Heart right ventricle (tissue), 16 donors: Measurements from ENCODE around the gene NUAK2. TPM values are rescaled to one million over a fixed set of nuclear protein-coding genes. Genes with fewer than 3 reads are reported as not detected.
A peak's percentile ranks its signal among the peaks of the same experiment; 100 is the strongest.

Experiments used
- ATAC-seq, 8 donors: fragments of 200-7000 bp; cut with Tn5 transposase; one replicate each; pipeline ENCODE4 v1.9.1; 2020; ENCODE audit warnings: mild to moderate bottlenecking in 8 of 8, moderate library complexity in 8 of 8, moderate number of reproducible peaks in 1 of 8
- DNase-seq, 2 donors: peaks; one replicate each; pipeline ENCODE4 v3.0.0-alpha.2; 2020
- H3K27ac ChIP-seq, 10 donors: fragments of 200-600 bp; sonication (generic) in 2 of 10; one replicate each; pipeline versions ENCODE4 v1.5.0 to v1.8.0; 2020 to 2022; ENCODE audit warnings: mild to moderate bottlenecking in 3 of 10
- H3K27me3 ChIP-seq, 7 donors: fragments of 200-600 bp; one replicate each; pipeline ENCODE4 v1.8.0; 2021 to 2022; ENCODE audit warnings: mild to moderate bottlenecking in 2 of 7
- H3K36me3 ChIP-seq, 9 donors: fragments of 200-600 bp; sonication (generic) in 1 of 9; one replicate each; pipeline versions ENCODE4 v1.5.0 to v1.8.0; 2020 to 2022; ENCODE audit warnings: mild to moderate bottlenecking in 2 of 9
- H3K4me1 ChIP-seq, 9 donors: fragments of 200-600 bp; sonication (generic) in 1 of 9; one replicate each; pipeline versions ENCODE4 v1.5.0 to v1.8.0; 2020 to 2022; ENCODE audit warnings: mild to moderate bottlenecking in 4 of 9
- H3K4me3 ChIP-seq, 10 donors: fragments of 200-600 bp; sonication (generic) in 2 of 10; one replicate each; pipeline versions ENCODE4 v1.5.0 to v1.8.0; 2020 to 2022; ENCODE audit warnings: mild to moderate bottlenecking in 7 of 10, moderate library complexity in 2 of 10
- H3K9me3 ChIP-seq, 11 donors: fragments of 200-600 bp in 10 of 11; sonication (generic) in 2 of 11; one replicate each; pipeline versions ENCODE4 v1.5.0 to v1.8.0; 2013 to 2022; ENCODE audit warnings: mild to moderate bottlenecking in 2 of 11, control low read depth in 1 of 11, moderate library complexity in 1 of 11
- WGBS, 2 donors: extraction: QIAGEN DNeasy Blood & Tissue Kit; methylation state at CpG; one replicate each; pipeline ENCODE4 v1.1.7; 2013; ENCODE audit warnings: inconsistent platforms in 1 of 2; 5-methylcytosine and 5-hydroxymethylcytosine counted together
- intact Hi-C, 10 donors: fragments of 100-400 bp; cut with DNase I; formaldehyde crosslinking; loops; one replicate each; pipeline versions ENCODE4 v1.11.1 to v1.14.2; 2022
- polyA plus RNA-seq, 2 donors: library from polyadenylated mRNA; stranded (reverse); fragments of 200-250 nt; gene quantifications; one replicate each; pipeline ENCODE4 v1.2.3, GENCODE V29; 2013
- total RNA-seq, 10 donors: library from RNA; stranded (reverse); fragmentation: NEBNext Ultra II Directional in 3 of 10; extraction: Animal tissue kit (Norgen Biotek cat#: 25700) in 3 of 10; gene quantifications; one replicate each; pipeline versions ENCODE4 v1.2.1 to v1.2.4, GENCODE V29; 2021 to 2023
- TF ChIP-seq, protein P1 (sequence below), 9 donors: fragments of 200-600 bp; sonication (generic) in 2 of 9; IDR thresholded peaks; one replicate each; pipeline versions ENCODE4 v1.5.0 to v1.8.0; 2021 to 2022; ENCODE audit warnings: antibody characterized with exemption in 9 of 9, mild to moderate bottlenecking in 5 of 9, moderate library complexity in 1 of 9
- donor health status: Arrhythmogenic right ventricular cardiomyopathy.
- donor health status: ischemic (EF 13 %, LVEDD 7.1; RV severe dilation, severe dysfunction).
- donor health status: healthy with polysubstance abuse.
- donor health status: DM: no; HTN: yes; CAD: no.
- donor health status: DM: no; HTN: no; CAD: no.
- donor health status: ischemic (EF 25% LVEDD 6.9; RV normal size, moderate dysfunction).
- donor health status: ischemic (EF 25% LVEDD 5.7; RV mildly dilated, moderate dysfunction).
- donor health status: healthy.
- donor health status: DM: yes; HTN: yes; CAD: no.
- donor health status: Ischemic cardiomyopathy.
- donor health status: ischemic (EF 35%, LVEDD 5.7; RV mildly dilated, moderate dysfunction).
- donor health status: nonischemic (EF 11% LVEDD 7.7; RV severe dilation, severe dysfunction).
- donor health status: DM: yes; HTN: yes; CAD: no.
- donor health status: PGD.
- donor health status: ischemic (EF 29% LVEDD 5.4; RV normal size, mild dysfunction).
- donor health status: nonischemic (EF 23%, LVEDD 6.1; RV moderate dilation, normal function).

NUAK2 gene
- total and polyA plus RNA-seq, 12 donors, result 0.25 to 3.1 (median 0.50) TPM

DNA sequence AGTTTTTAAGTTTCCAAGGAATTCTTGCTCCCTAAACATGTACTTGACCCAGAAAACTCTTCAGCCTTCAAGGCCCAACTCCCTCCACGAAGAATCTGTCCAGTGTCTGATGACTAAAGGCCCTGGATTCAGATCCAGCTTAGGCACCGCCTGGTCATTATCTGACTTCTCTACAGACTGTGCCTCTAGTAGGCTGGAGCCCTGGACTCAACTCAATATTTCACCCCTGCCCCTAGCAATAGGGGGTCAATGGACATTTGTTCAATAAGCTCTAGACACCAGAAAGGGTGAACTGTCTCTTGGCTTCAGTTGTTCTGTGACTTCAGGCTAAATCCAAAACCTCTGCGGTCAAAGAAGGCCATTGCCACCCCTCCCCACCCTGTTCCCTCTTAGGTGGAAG is 34.5 kb downstream of the NUAK2 start:
- 93 to 95% methylated on average over 3 of the region's 3 CpGs for WGBS, 2 donors
- ATAC-seq, result no peak
- no peak overlapping the region for H3K4me3 ChIP-seq
- H3K9me3 ChIP-seq, result no peaks in the 10 kb centered on the region
- TF ChIP-seq, protein P1, sequence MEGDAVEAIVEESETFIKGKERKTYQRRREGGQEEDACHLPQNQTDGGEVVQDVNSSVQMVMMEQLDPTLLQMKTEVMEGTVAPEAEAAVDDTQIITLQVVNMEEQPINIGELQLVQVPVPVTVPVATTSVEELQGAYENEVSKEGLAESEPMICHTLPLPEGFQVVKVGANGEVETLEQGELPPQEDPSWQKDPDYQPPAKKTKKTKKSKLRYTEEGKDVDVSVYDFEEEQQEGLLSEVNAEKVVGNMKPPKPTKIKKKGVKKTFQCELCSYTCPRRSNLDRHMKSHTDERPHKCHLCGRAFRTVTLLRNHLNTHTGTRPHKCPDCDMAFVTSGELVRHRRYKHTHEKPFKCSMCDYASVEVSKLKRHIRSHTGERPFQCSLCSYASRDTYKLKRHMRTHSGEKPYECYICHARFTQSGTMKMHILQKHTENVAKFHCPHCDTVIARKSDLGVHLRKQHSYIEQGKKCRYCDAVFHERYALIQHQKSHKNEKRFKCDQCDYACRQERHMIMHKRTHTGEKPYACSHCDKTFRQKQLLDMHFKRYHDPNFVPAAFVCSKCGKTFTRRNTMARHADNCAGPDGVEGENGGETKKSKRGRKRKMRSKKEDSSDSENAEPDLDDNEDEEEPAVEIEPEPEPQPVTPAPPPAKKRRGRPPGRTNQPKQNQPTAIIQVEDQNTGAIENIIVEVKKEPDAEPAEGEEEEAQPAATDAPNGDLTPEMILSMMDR (IDR thresholded peaks at IDR 0.05), result no peak
- DNase-seq, result no peak
- peaks cover 5 to 62% (median 22%) of the 10 kb centered on the region in 9 donors for H3K4me1 ChIP-seq
- no peaks in the 10 kb centered on the region for H3K27me3 ChIP-seq
- H3K36me3 ChIP-seq, result no peaks in the 10 kb centered on the region
- peak overlapping the region in 2 of 10 donors; percentile 38 to 87 for H3K27ac ChIP-seq
- intact Hi-C loops, result no loop called here

DNA sequence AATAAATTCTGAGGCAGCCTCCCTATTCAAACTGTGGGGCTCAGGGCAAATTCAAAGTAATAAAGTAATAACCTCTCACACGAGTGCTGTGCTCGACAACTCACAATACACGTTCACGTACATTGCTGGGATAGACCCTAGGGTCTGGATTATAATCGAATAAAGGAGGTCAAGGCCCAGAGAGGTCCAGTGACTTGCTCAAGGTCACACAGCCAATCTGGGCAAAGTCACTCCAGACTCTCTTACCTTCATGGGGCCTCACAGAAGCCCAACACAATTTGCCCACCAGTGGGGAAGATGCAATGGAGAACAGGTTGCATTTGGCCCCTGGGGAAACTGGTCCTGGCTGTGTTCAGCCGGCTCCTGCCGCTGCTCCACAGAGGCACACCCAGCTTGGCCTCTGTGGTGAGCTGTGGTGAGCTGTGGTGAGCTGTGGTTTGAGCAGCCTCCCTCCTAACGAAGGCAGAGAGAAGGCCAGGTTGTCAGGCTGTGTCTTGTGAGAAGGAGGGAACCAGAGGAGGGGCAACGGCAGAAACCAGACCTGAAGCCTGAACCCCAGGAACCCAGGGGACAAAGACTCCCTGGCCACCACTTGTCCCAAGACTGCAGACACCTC is 35.1 kb downstream of the NUAK2 start:
- no peaks in the 10 kb centered on the region for H3K9me3 ChIP-seq
- TF ChIP-seq, protein P1 (IDR thresholded peaks at IDR 0.05), result no peak
- intact Hi-C loops, result no loop called here
- no peaks in the 10 kb centered on the region for H3K36me3 ChIP-seq
- no peaks in the 10 kb centered on the region for H3K27me3 ChIP-seq
- peaks cover 5 to 62% (median 22%) of the 10 kb centered on the region in 9 donors for H3K4me1 ChIP-seq
- no peak for ATAC-seq
- peak overlapping the region in 1 of 10 donors; percentile 87 for H3K27ac ChIP-seq
- 92 to 96% methylated on average over 9 of the region's 9 CpGs for WGBS, 2 donors
- DNase-seq, result no peak
- H3K4me3 ChIP-seq, result peak overlapping the region in 1 of 10 donors; percentile 8

DNA sequence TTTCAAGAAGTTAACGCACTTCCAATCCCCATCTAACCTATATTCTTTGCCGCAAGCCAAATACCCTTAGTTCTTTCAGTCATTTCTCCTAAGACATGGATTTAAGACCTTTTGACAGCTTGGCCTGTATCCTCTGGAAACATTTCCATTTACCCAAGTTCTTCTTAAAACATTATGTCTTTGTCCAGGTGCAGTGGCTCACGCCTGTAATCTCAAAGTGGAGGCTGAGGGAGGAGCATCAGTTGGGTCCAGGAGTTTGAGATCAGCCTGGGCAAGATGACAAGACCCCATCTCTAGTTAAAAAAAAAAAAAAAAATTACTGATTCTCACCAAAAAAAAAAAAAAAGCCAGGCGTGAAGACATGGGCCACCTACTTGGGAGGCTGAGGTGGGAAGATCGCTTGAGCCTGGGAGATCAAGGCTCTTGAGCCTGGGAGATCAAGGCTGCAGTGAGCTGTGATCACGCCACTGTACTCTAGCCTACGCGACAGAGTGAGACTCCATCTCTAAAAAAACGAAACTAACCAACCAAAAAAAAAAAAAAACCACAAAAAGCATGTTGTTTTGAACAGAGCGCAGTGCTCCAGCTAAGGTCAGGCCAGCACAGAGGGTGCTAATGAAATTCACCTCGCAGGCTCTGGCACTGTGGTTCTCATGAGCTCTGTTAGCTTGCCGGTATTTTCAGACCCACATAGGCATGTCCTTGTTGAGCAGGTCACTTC is 36.0 kb downstream of the NUAK2 start:
- no peaks in the 10 kb centered on the region for H3K36me3 ChIP-seq
- WGBS, 2 donors, result 80 to 82% methylated on average over 12 of the region's 12 CpGs
- H3K4me1 ChIP-seq, result peaks cover 5 to 62% (median 22%) of the 10 kb centered on the region in 9 donors
- intact Hi-C loops, result no loop called here
- H3K4me3 ChIP-seq, result peak overlapping the region in 1 of 10 donors; percentile 8
- peak overlapping the region in 6 of 10 donors; percentile 10 to 87 (median 36) for H3K27ac ChIP-seq
- H3K9me3 ChIP-seq, result no peaks in the 10 kb centered on the region
- DNase-seq (no peak), ATAC-seq (peak in 5 of 8 donors; percentile 17 to 48 (median 35))
- TF ChIP-seq, protein P1 (IDR thresholded peaks at IDR 0.05), result no peak
- H3K27me3 ChIP-seq, result no peaks in the 10 kb centered on the region

DNA sequence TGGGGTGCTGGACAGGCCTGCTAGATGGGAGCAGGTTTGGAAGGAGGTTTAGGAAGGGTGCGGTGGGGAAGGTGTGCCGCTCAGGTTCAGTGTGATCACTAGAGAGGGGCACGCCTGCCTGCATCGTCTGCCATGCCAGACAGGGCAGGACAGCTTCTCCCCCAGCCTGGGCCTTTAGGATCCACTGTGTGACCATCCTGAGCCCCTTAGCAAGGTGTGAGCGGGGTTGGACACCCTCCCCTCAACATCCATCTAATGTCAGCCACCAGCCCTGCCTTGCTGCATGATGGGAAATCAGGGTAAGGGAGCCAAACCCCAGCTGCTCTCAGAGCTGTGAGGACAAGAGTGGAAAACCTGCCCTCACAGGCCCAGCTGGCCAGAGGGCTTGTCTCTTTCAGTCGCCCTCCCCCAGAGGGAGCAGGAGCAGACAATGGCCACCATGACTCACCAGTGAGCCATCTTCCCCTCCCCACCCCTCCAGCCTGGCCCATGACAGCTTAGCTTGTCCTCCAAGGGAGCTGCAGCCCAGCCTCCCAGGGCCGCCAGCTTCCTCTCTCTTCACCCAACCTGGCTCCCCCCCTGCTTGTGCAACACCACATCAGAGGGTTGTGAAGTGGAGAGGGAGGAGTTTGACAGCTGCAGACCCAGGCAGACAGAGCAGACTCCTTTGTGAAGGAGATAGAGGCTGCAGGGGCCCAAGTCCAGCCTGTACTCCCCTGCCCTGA is 37.0 kb downstream of the NUAK2 start:
- no peaks in the 10 kb centered on the region for H3K36me3 ChIP-seq
- no peaks in the 10 kb centered on the region for H3K27me3 ChIP-seq
- intact Hi-C loops, result no loop called here
- peak overlapping the region in 7 of 10 donors; percentile 9 to 87 (median 32) for H3K27ac ChIP-seq
- TF ChIP-seq, protein P1 (IDR thresholded peaks at IDR 0.05), result no peak
- H3K9me3 ChIP-seq, result no peaks in the 10 kb centered on the region
- ATAC-seq (peak; percentile 71 to 96 (median 91)), DNase-seq (peak; percentile 75 to 79)
- WGBS, 2 donors, result 84 to 86% methylated on average over 7 of the region's 7 CpGs
- no peak overlapping the region for H3K4me3 ChIP-seq
- peaks cover 5 to 62% (median 22%) of the 10 kb centered on the region in 9 donors for H3K4me1 ChIP-seq
